ENCODE data around the gene CSTF2T. TPM values are rescaled to one million over a fixed set of nuclear protein-coding genes. Genes with fewer than 3 reads are reported as not detected.

The CSTF2T gene
- total RNA-seq, 1 experiment from 2014 or later, result 27.5 TPM

DNA sequence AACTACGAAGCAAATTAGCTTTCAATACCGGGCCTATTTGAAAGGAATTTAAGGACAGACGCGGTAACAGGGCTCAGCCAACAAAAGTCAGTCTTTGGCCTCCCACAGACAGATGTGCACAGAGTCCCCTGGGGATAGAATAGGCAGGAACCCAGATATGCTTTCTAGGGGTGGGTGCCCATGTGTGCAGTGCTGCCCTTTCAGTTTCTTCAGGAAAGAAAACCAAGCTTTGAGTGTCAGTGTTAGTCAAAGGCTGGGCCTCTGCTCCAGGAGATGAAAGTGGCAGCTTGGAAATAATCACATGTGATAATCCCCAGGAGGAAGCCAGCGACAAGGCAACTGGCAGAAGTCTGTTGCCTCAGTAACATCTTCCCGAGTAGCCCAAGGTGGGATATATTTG is 43.8 kb upstream of the CSTF2T start (continued):
- TF ChIP-seq ZBTB43 (CRISPR knock-in tag; IDR thresholded peaks at IDR 0.05) (no peak), TP53 (CRISPR knock-in tag; IDR thresholded peaks at IDR 0.05) (no peak), HMGA2 (CRISPR knock-in tag; IDR thresholded peaks at IDR 0.05) (no peak)
- TF ChIP-seq, protein P1, sequence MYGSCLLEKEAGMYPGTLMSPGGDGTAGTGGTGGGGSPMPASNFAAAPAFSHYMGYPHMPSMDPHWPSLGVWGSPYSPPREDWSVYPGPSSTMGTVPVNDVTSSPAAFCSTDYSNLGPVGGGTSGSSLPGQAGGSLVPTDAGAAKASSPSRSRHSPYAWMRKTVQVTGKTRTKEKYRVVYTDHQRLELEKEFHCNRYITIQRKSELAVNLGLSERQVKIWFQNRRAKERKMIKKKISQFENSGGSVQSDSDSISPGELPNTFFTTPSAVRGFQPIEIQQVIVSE (CRISPR knock-in tag; IDR thresholded peaks at IDR 0.05; ENCODE audit: borderline replicate concordance), result no peak

GRCh38 chr10:51733057-51733456 is 33.7 kb upstream of the CSTF2T start:
- Mint-ChIP-seq H3K27ac (no peak overlapping the region), H3K4me1 (peaks cover 13% of the 10 kb centered on the region), H3K9me3 (no peaks in the 10 kb centered on the region), H3K27me3 (ENCODE audit: low read depth) (no peaks in the 10 kb centered on the region), H3K4me3 (no peak overlapping the region), H3K36me3 (no peaks in the 10 kb centered on the region)
- no peak for ATAC-seq
- TF ChIP-seq FOXP1 (CRISPR knock-in tag; IDR thresholded peaks at IDR 0.05; ENCODE audit: borderline replicate concordance) (no peak), ZNF396 (CRISPR knock-in tag; IDR thresholded peaks at IDR 0.05; ENCODE audit: borderline replicate concordance) (no peak), TEAD4 (CRISPR knock-in tag; IDR thresholded peaks at IDR 0.05) (no peak), KAT7 (CRISPR knock-in tag; IDR thresholded peaks at IDR 0.05; ENCODE audit: borderline replicate concordance) (no peak), CBFB (CRISPR knock-in tag; IDR thresholded peaks at IDR 0.05; ENCODE audit: low read depth) (no peak), JUN (CRISPR knock-in tag; IDR thresholded peaks at IDR 0.05) (no peak), FOXK1 (CRISPR knock-in tag; IDR thresholded peaks at IDR 0.05) (no peak), USF2 (CRISPR knock-in tag; IDR thresholded peaks at IDR 0.05) (no peak), TP53 (CRISPR knock-in tag; IDR thresholded peaks at IDR 0.05) (no peak), EMX1 (CRISPR knock-in tag; IDR thresholded peaks at IDR 0.05) (no peak), NFATC4 (CRISPR knock-in tag; IDR thresholded peaks at IDR 0.05) (no peak), ZNF671 (CRISPR knock-in tag; IDR thresholded peaks at IDR 0.05) (no peak), SOX15 (CRISPR knock-in tag; IDR thresholded peaks at IDR 0.05) (no peak)
- ChIA-PET CTCF (no interaction called here), POLR2A (no interaction called here)
- no peak for DNase-seq (ENCODE audit: low spot score)

- Mint-ChIP-seq H3K4me1 (peaks cover 13% of the 10 kb centered on the region), H3K9me3 (no peaks in the 10 kb centered on the region), H3K4me3 (no peak overlapping the region), H3K36me3 (no peaks in the 10 kb centered on the region), H3K27ac (no peak overlapping the region; the same call in 1 of the 2 replicates), H3K27me3 (ENCODE audit: low read depth) (no peaks in the 10 kb centered on the region)
- DNase-seq (ENCODE audit: low spot score) (no peak), ATAC-seq (peak; percentile 46; the same call in 1 of the 2 replicates)
- TF ChIP-seq ZNF138 (CRISPR knock-in tag; conservative IDR thresholded peaks at IDR 0.05) (no peak), ZNF671 (CRISPR knock-in tag; IDR thresholded peaks at IDR 0.05) (no peak), ZNF263 (CRISPR knock-in tag; IDR thresholded peaks at IDR 0.05; ENCODE audit: low read depth) (no peak), ZNF423 (CRISPR knock-in tag; IDR thresholded peaks at IDR 0.05) (no peak)
- ChIA-PET CTCF (interaction anchor here (0.7 kb wide), 1 partner anchor 11 kb away, joined by 3 read pairs; no protein-coding TSS in a partner anchor), POLR2A (no interaction called here)
Observed at GRCh38 chr10:51729822-51730555, 30.6 kb upstream of the CSTF2T start.

DNA sequence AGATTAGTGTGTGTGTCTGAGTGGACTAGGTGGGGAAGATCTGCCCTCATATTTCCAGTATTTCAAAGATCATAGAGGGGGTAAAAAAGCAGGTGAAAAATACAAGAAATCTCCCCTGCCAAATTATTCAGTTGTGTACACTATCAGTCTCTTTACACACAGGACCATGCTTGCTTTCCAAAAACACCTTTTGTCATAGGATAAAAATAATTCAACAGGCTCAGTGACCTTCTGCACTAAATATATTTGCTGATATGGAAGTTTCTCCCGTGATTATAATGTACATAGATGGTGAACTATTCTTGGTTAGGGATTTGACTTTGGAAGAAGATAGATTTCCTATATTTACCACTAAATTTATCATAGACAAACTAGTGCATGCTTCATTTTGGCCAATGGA is 24.6 kb upstream of the CSTF2T start:
- ChIA-PET POLR2A (no interaction called here), CTCF (no interaction called here)
- Mint-ChIP-seq H3K9me3 (peaks cover 6% of the 10 kb centered on the region), H3K27me3 (ENCODE audit: low read depth) (no peaks in the 10 kb centered on the region), H3K27ac (no peak overlapping the region), H3K4me3 (no peak overlapping the region), H3K4me1 (peaks cover 3% of the 10 kb centered on the region), H3K36me3 (no peaks in the 10 kb centered on the region)
- DNase-seq (ENCODE audit: low spot score) (no peak), ATAC-seq (no peak)
- no peak for TF ChIP-seq NFYB (CRISPR knock-in tag; conservative IDR thresholded peaks at IDR 0.05; ENCODE audit: low read depth)
- no peak for TF ChIP-seq NFATC4 (CRISPR knock-in tag; IDR thresholded peaks at IDR 0.05)
- TF ChIP-seq ZNF396 (CRISPR knock-in tag; IDR thresholded peaks at IDR 0.05; ENCODE audit: borderline replicate concordance), result no peak
- no peak for TF ChIP-seq E2F4 (CRISPR knock-in tag; IDR thresholded peaks at IDR 0.05; ENCODE audit: borderline replicate concordance, low read depth)
- TF ChIP-seq ZNF281 (CRISPR knock-in tag; IDR thresholded peaks at IDR 0.05), result no peak

Measured in WTC11 (cell line).